ENCODE data around the gene RUBCNL.

RUBCNL gene

DNA sequence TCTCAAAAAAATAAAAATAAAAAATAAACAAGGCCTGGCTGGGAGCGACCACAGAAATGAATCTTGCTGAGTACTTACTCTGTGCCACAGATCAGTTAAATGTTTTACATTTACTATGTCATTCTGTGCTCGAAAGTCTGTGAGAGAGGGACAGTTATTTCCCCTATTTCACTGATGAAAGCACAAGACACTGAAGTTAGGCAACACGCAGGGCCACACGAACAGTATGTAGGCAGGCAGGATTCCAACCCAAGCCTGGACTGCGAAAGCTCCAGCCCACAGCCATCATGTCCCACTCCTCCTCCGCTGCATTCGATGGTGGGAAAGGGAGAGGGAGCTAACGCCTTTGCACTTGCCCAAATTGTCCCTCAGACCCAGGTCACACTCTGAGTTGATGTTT lies 34.2 kb downstream of the RUBCNL start:
- H3K4me3 ChIP-seq (ENCODE audit: low read depth, low read length): no peak overlapping the region
- TF ChIP-seq, protein P1, sequence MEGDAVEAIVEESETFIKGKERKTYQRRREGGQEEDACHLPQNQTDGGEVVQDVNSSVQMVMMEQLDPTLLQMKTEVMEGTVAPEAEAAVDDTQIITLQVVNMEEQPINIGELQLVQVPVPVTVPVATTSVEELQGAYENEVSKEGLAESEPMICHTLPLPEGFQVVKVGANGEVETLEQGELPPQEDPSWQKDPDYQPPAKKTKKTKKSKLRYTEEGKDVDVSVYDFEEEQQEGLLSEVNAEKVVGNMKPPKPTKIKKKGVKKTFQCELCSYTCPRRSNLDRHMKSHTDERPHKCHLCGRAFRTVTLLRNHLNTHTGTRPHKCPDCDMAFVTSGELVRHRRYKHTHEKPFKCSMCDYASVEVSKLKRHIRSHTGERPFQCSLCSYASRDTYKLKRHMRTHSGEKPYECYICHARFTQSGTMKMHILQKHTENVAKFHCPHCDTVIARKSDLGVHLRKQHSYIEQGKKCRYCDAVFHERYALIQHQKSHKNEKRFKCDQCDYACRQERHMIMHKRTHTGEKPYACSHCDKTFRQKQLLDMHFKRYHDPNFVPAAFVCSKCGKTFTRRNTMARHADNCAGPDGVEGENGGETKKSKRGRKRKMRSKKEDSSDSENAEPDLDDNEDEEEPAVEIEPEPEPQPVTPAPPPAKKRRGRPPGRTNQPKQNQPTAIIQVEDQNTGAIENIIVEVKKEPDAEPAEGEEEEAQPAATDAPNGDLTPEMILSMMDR (conservative IDR thresholded peaks at IDR 0.05; ENCODE audit: low read depth, low read length): no peak
- no peak for DNase-seq (ENCODE audit: low read depth)

DNA sequence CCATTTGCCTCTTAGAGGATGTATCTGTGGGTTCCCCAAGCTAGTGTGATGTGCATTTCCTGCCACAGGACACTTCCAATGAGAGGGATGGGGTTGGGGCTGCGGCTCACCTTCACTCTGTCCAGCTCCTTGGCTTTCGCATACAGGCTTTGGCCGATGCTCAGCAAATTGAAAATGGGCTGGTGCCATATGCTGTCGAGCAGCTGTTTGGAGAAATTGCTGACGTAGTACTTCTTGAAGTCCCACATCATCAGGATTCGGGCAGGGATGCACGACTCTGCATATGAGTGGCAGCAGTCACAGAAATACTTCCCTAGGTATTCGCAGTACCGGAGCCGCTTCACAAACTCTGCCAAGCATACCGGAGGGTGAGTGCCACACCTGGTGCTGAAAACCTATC lies 37.0 kb downstream of the RUBCNL start:
- no peak overlapping the region for H3K4me3 ChIP-seq (ENCODE audit: low read depth, low read length)
- DNase-seq (ENCODE audit: low read depth): no peak
- TF ChIP-seq, protein P1 (conservative IDR thresholded peaks at IDR 0.05; ENCODE audit: low read depth, low read length): no peak

DNA sequence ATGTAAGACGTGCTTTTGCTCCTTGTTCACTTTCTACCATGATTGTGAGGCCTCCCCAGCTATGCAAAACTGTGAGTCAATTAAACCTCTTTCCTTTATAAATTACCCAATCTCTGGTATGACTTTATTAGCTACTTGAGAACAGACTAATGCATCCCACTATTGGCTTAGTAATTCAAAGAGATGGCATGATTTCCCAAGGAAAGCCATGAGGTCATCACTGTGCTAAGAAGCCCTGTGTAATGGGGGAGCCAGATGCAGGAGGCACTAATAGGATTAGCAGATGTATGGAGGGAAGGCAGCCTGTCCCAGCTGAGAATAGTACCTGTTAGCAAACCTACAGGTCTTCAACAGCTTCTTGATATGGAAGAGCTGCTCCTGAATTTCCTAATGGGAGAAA lies 38.1 kb downstream of the RUBCNL start:
- H3K4me3 ChIP-seq (ENCODE audit: low read depth, low read length): no peak overlapping the region
- TF ChIP-seq, protein P1 (conservative IDR thresholded peaks at IDR 0.05; ENCODE audit: low read depth, low read length): no peak

DNA sequence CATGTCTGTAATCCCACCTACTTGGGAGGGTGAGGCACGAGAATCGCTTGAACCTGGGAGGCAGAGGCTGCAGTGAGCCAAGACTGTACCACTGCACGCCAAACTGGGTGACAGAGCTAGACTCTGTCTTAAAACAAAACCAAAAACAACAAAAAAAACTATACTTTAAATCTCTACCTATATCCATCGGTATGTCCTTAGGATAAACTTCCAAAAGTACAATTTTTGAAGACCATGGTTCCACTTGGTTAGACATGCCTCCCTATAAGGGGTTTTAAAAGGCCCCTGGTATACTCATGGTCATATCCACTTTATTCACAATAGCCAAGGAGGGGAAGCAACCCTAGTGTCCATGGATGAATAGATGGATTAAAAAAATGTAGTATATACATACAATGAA lies 39.8 kb downstream of the RUBCNL start:
- no peak for DNase-seq (ENCODE audit: low read depth)
- TF ChIP-seq, protein P1 (conservative IDR thresholded peaks at IDR 0.05; ENCODE audit: low read depth, low read length): no peak
- H3K4me3 ChIP-seq (ENCODE audit: low read depth, low read length): no peak overlapping the region

More for the DNA sequence above, 38.1 kb downstream of the RUBCNL start:
- DNase-seq (ENCODE audit: low read depth): no peak

DNA sequence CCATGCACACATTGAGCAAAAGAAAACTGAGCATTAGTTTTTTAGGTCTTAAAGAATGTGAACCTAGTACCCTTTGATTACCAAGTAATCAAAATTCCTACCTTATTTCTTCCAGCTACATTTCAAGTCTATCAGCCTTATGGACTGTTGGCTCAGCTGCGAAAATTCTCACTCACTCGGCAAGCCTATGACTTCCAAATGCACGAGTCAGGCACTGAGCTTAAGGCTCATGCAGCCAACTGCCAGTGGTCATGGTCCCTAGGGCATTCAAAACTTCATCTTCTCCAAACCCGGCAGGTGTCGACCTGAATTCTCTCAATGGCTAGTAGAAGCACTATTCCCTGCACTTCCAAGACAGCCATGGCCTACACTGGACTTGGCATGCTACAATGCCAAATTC lies 41.2 kb downstream of the RUBCNL start:
- DNase-seq (ENCODE audit: low read depth): no peak
- H3K4me3 ChIP-seq (ENCODE audit: low read depth, low read length): no peak overlapping the region
- TF ChIP-seq, protein P1 (conservative IDR thresholded peaks at IDR 0.05; ENCODE audit: low read depth, low read length): no peak

DNA sequence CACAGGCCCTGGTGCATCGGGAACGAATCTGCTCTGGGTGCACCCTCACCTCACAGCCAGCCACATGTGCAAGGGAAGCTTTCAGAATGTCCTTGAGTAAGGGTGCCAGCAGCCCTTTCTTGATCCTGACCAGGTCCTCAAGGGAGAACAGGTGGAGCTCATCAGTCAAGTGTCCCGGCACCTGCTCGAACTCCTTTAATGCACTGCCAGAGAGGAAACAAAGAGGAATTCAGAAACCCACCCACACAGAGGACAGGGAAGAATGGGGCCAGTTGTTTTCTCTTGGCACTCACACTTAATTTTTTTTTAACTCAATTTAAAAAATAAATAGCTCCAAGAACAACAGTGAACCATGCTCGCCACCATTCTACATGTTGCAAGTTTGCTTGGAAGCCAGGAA lies 41.7 kb downstream of the RUBCNL start:
- no peak for DNase-seq (ENCODE audit: low read depth)
- TF ChIP-seq, protein P1 (conservative IDR thresholded peaks at IDR 0.05; ENCODE audit: low read depth, low read length): no peak
- no peak overlapping the region for H3K4me3 ChIP-seq (ENCODE audit: low read depth, low read length)

DNA sequence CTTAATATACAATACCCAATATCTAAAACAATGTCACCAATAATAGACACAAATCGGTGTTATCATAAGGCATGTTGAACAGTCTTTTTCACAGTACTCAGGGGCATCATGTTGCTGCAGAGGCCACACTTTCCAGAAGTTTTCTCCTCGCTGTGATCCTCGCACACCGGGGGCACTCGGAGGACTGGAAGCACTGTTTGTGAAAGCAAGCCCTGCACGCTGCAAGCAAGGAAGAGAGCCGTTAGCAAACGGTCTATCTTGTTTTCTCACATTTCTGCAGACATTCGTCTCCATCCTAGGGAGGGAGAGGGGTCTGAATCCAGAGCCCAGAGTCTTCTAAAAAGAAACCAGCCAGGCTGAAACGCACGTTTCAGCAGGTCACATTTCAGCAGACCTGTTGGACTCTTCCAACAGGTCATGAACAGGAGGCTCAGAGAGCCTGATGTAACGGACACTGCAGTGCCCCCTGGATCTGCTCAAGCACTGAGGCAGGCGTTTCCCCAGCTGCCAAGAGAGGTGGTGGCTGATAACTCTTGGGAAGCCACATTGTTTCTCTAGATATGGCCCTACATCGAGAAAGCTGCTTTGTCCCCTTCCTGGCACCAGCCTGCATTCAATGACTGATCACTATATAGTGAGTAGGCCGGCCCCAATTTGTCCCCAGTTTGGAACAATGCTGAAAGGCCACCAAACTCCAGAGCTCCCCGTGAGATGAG lies 43.6 kb downstream of the RUBCNL start:
- H3K4me3 ChIP-seq (ENCODE audit: low read depth, low read length): no peak overlapping the region
- DNase-seq (ENCODE audit: low read depth): no peak
- TF ChIP-seq, protein P1 (conservative IDR thresholded peaks at IDR 0.05; ENCODE audit: low read depth, low read length): no peak

Data from choroid plexus epithelial cell (primary cell).